Effector memory CD8-positive, alpha-beta T cell (primary cell): ENCODE results near the gene BTC.

Experiments used
- ATAC-seq: fragments of 150-1000 bp; cut with Tn5 transposase; replicated peaks from 2 replicates; pipeline ENCODE4 v1.10.0; 2021; ENCODE audit warnings: mild to moderate bottlenecking, moderate library complexity
- DNase-seq, 3 experiments: peaks; one replicate each; pipeline ENCODE4 v3.0.0; 2021
- H3K27ac Mint-ChIP-seq, 2 donors: one replicate each; pipeline ENCODE4 v1.8.0; 2022; ENCODE audit warnings: mild to moderate bottlenecking in 2 of 2, mixed read lengths in 2 of 2, moderate library complexity in 2 of 2
- H3K27me3 Mint-ChIP-seq, 2 donors: one replicate each; pipeline ENCODE4 v1.8.0; 2022; ENCODE audit warnings: mixed read lengths in 2 of 2
- H3K36me3 Mint-ChIP-seq: one replicate; pipeline ENCODE4 v1.8.0; 2022; ENCODE audit warnings: mild to moderate bottlenecking, moderate library complexity, mixed read lengths; ENCODE audit not compliant: insufficient read depth
- H3K4me1 Mint-ChIP-seq, 2 donors: one replicate each; pipeline ENCODE4 v1.8.0; 2022; ENCODE audit warnings: low read depth in 2 of 2, mixed read lengths in 2 of 2
- H3K4me3 Mint-ChIP-seq, 2 donors: one replicate each; pipeline ENCODE4 v1.8.0; 2022; ENCODE audit warnings: mild to moderate bottlenecking in 2 of 2, mixed read lengths in 2 of 2, moderate library complexity in 2 of 2
- H3K9me3 Mint-ChIP-seq, 2 donors: one replicate each; pipeline ENCODE4 v1.8.0; 2022; ENCODE audit warnings: mixed read lengths in 2 of 2

Gene BTC

DNA sequence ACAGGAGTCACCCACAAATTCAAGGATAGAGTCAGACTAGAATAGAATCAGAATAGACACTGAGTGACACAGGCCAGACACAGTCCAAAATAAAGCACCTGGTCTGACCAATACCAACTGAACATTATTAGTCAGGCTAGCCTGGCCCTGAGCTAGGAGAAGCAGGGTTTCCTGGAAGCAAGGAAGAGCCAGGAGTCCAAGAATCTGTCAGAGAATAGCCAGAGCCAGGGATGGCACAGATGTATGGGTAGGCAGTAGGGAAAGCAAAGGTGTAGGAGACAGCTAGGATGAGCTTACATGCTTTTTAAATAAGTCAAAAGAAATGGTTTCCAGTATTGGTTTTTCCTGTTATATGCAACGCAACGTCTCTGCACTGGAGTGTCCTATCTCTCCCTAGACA lies 3.7 kb downstream of the BTC start:
- DNase-seq (no peak), ATAC-seq (no peak)
- Mint-ChIP-seq H3K27ac (no peak overlapping the region), H3K4me1 (no peaks in the 10 kb centered on the region), H3K9me3 (peaks cover 3 to 5% of the 10 kb centered on the region in 2 donors), H3K36me3 (peaks cover 3% of the 10 kb centered on the region), H3K4me3 (no peak overlapping the region), H3K27me3 (peaks cover 22 to 35% of the 10 kb centered on the region in 2 donors)

DNA sequence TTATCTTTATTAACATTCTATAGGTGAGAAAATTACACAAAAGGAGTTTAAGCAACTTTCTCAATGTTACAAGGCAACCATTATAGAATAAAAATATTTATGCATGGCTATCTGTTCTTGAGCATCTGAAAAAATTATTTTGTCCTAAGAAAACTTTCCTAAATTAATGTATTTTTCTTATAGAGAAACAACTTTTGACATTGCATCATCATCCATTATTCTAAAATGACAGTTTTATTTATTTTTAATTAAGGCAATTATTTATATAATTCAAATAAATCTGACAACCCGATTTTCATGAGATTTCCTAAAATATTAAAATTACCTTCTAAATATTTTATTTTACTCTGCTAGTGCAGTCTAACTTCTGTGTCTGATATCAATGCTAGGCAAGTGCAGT lies 4.8 kb downstream of the BTC start:
- H3K27me3 Mint-ChIP-seq: peaks cover 15 to 25% of the 10 kb centered on the region in 2 donors
- DNase-seq: no peak
- ATAC-seq: no peak
- H3K27ac Mint-ChIP-seq: no peak overlapping the region
- no peak overlapping the region for H3K4me3 Mint-ChIP-seq
- peaks cover 3% of the 10 kb centered on the region for H3K36me3 Mint-ChIP-seq
- H3K4me1 Mint-ChIP-seq: no peaks in the 10 kb centered on the region
- peaks cover 3 to 7% of the 10 kb centered on the region in 2 donors for H3K9me3 Mint-ChIP-seq

DNA sequence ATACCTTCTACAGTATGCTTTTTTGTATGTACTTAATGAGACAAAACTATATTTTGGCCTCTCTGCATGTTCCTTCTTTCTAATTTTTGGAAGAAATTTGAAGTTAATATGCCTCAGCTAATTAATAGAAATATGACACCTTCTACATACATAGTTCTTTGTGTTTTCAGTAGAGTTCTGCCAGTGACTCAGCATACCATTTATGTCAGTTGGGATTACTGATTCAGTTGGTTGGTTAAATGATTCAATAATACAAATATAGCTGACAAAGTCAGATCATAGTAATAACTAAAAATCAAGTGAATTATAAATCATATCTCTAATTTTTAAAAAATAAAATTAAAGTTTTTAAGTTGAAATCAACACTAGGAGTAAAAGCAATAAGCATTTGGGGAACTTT lies 16.8 kb downstream of the BTC start:
- H3K4me1 Mint-ChIP-seq: no peaks in the 10 kb centered on the region
- no peaks in the 10 kb centered on the region for H3K36me3 Mint-ChIP-seq
- ATAC-seq: no peak
- no peak for DNase-seq
- H3K27me3 Mint-ChIP-seq: no peaks in the 10 kb centered on the region
- no peak overlapping the region for H3K4me3 Mint-ChIP-seq
- H3K9me3 Mint-ChIP-seq: peaks cover 3 to 6% of the 10 kb centered on the region in 2 donors
- H3K27ac Mint-ChIP-seq: no peak overlapping the region

DNA sequence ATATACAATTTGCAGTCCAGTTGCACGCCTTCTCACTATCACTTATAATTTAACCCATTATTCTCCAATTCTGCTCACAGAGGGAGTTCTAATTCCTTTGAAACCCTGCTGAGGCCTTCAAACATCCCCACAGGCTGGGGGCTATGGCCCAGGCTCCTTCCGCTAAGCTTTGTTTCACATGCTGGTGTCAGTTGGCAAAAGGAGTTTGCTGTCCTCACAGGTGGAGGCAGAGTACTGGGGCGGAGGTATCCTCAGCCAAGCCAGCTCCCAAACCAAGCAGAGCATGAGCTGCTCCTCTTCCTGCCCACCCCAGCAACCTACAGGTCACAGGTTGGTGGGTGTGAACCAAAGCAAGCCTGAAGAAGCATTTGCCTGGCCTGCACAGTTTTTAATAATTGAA lies 21.5 kb downstream of the BTC start:
- Mint-ChIP-seq H3K4me3 (no peak overlapping the region), H3K36me3 (no peaks in the 10 kb centered on the region), H3K27me3 (no peaks in the 10 kb centered on the region), H3K9me3 (peaks cover 0 to 1% of the 10 kb centered on the region in 2 donors), H3K27ac (no peak overlapping the region), H3K4me1 (no peaks in the 10 kb centered on the region)
- DNase-seq: no peak
- ATAC-seq: no peak

DNA sequence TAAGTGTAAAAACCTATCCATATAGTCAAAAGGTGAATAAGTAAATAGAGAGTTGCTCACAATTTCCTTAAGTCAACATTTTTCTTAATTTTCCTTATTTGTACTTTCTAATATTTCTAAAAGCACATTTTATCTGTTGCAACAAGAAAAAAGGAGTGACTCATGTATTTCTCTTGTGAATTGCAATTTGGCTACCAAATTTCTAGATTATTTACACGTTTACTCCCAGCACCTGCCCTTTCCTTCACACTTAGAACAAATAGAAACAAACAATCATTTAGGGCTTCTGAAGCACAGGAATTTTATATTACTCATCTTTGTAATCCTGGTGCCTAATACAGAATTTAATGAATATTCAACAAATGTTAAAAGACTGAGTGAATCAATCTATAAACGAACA lies 22.2 kb downstream of the BTC start:
- Mint-ChIP-seq H3K27me3 (no peaks in the 10 kb centered on the region), H3K9me3 (peaks cover 0 to 1% of the 10 kb centered on the region in 2 donors), H3K36me3 (no peaks in the 10 kb centered on the region), H3K4me3 (no peak overlapping the region), H3K4me1 (no peaks in the 10 kb centered on the region), H3K27ac (no peak overlapping the region)
- ATAC-seq: no peak
- DNase-seq: no peak

DNA sequence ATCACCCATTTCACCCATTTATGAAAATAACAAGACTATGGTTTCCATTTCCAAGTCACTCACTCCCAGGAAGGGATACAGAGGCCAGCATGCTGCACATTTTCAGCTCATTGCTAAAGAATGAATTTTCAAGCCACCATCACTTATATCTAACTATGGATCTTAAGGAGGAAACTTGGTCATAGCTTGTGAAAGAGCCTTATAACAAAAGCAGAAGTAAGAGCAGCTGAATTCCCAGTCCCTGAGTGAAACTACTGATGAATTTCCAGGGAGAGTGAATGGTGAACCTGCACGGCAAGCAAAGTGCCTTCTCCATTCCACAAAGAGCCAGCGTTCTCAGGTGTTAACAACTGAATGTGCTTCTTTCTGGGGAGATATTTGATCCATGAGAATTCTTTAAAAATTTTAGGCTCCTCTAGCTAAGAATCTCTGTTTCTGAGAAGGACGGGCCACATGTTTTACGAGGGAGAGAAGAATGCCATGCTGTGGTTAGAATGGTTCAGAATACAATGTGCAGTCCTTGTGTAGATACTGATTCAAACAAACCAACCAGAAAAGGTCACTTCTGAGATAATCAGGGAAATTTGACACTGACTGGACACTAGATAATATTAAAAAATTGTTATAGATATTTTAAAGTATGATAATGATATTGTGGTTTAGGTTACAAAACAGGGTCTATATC lies 24.0 kb downstream of the BTC start:
- peaks cover 0 to 1% of the 10 kb centered on the region in 2 donors for H3K9me3 Mint-ChIP-seq
- DNase-seq (no peak), ATAC-seq (no peak)
- H3K27ac Mint-ChIP-seq: no peak overlapping the region
- no peak overlapping the region for H3K4me3 Mint-ChIP-seq
- no peaks in the 10 kb centered on the region for H3K4me1 Mint-ChIP-seq
- H3K27me3 Mint-ChIP-seq: no peaks in the 10 kb centered on the region
- no peaks in the 10 kb centered on the region for H3K36me3 Mint-ChIP-seq

DNA sequence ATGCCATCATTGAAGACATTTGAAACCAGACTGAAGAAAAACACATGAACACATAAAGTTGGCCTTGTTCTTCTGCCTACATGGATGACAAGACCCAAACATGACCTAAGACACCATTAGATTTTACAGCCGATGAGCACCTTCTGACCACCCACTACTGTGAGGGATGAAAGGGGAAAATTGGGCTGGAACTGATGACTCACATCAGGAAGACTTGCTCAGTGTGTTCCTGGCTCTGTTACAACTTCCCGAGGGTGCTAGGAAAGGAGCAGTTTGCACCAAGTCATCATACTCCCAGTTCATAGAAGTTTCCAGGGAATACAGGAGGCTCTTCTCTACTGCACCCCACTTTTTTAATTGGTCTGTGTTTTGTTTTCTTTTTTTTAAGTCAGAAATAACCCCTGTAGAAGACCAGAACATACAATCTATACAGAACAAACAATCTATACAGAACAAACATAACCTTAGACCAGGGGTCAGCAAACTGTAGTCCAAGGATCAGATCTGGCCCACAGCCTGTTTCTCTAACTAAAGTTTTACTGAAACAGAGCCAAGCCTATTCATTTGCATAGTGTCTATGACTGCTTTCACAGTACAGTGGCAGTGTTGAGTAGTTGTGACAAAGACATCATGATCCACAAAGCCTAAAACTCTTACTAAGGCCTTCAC lies 25.3 kb downstream of the BTC start:
- Mint-ChIP-seq H3K36me3 (no peaks in the 10 kb centered on the region), H3K9me3 (peaks cover 0 to 1% of the 10 kb centered on the region in 2 donors), H3K27me3 (no peaks in the 10 kb centered on the region), H3K4me3 (no peak overlapping the region), H3K27ac (no peak overlapping the region), H3K4me1 (no peaks in the 10 kb centered on the region)
- ATAC-seq (no peak), DNase-seq (no peak)

DNA sequence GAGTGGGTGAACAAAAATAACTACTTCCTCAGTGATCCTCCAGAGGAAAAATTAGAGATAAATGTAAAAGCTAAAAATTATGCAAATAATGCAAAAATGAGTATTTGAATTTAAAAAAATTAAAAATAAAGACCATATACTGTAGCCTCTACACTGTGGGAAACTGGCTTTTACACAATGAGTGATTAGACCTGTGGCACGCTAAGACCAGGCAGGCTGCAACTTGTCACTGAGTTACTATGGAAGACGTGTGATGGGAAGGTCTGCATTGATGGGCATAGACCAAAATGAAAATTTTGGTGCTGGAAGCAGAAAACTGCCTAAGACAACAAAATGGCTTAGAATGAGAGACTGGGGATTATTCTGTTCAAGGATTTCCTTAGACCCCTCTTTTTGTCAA lies 30.2 kb downstream of the BTC start:
- H3K27me3 Mint-ChIP-seq: no peaks in the 10 kb centered on the region
- ATAC-seq (no peak), DNase-seq (no peak)
- H3K9me3 Mint-ChIP-seq: no peaks in the 10 kb centered on the region
- no peaks in the 10 kb centered on the region for H3K36me3 Mint-ChIP-seq
- H3K4me1 Mint-ChIP-seq: no peaks in the 10 kb centered on the region
- H3K4me3 Mint-ChIP-seq: no peak overlapping the region
- no peak overlapping the region for H3K27ac Mint-ChIP-seq

DNA sequence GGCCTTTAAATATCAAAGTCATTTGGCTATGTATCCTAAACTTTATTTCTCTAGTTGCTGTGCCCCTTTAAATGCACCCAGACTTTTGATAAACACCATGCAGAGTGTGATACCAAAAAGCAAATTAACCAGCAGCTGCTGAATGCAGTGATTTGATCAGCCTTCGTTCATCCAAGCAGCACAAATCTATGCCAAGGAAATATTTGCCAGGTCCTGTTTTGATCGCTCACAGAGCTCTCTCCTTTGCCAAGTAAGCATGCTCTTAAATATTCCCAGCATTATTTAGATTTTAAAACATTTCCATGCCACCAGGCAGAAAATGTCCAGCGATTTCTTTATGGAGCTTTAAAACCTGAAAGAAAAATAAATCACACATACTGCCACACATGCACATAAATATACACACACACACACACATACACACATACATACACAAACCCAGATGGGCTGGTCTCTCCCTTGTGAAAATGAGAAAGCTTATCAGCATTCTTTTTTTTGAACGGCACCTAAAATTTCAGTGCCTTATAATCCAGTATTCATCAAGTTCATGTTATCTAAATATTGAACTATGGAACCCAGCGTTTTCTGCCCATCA lies 35.7 kb downstream of the BTC start:
- H3K9me3 Mint-ChIP-seq: peaks cover 0 to 4% of the 10 kb centered on the region in 2 donors
- H3K36me3 Mint-ChIP-seq: no peaks in the 10 kb centered on the region
- ATAC-seq (no peak), DNase-seq (no peak)
- H3K27me3 Mint-ChIP-seq: no peaks in the 10 kb centered on the region
- no peaks in the 10 kb centered on the region for H3K4me1 Mint-ChIP-seq
- H3K27ac Mint-ChIP-seq: no peak overlapping the region
- no peak overlapping the region for H3K4me3 Mint-ChIP-seq

DNA sequence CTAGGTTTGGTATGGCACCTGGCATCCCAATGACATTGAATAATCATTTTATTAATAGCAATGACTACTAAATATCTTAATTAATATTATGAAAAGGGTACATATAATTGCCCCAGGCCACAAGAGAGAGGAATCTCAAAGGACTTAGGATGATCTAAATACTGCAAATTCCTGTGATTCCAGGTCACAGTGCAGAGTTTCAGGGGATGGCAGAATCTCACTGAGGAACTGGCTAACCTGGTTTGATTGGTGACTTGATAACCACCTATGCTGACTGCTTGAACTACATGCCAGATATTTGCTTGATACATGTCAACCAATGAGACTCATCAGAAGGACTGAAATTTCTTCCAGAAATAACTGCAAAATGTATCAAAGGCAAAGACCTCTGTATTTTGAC lies 37.2 kb downstream of the BTC start:
- ATAC-seq: no peak
- Mint-ChIP-seq H3K27ac (no peak overlapping the region), H3K4me3 (no peak overlapping the region), H3K9me3 (peaks cover 0 to 4% of the 10 kb centered on the region in 2 donors), H3K4me1 (no peaks in the 10 kb centered on the region), H3K36me3 (no peaks in the 10 kb centered on the region), H3K27me3 (no peaks in the 10 kb centered on the region)
- DNase-seq: no peak

DNA sequence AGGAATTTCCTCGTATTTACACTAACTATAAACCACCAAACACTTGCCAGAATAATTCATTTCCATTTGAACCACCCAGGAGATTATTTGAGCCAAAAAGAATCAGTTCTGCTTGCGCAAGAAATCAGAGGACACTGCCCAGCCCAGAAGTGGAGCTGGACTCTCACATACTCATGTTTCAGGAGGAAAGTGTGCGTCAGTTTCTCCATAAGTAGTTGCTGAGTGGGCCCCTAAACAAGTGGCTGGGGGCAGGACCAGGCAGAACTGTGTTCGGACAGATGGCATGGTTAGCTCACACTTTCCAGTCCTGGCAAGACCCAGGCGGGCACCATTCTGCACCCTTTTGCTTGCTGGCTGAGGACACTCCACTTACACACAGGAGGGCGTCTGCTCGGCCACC lies 38.8 kb downstream of the BTC start:
- DNase-seq (no peak), ATAC-seq (no peak)
- no peak overlapping the region for H3K27ac Mint-ChIP-seq
- H3K27me3 Mint-ChIP-seq: no peaks in the 10 kb centered on the region
- H3K4me3 Mint-ChIP-seq: no peak overlapping the region
- H3K4me1 Mint-ChIP-seq: no peaks in the 10 kb centered on the region
- H3K36me3 Mint-ChIP-seq: no peaks in the 10 kb centered on the region
- peaks cover 0 to 4% of the 10 kb centered on the region in 2 donors for H3K9me3 Mint-ChIP-seq

DNA sequence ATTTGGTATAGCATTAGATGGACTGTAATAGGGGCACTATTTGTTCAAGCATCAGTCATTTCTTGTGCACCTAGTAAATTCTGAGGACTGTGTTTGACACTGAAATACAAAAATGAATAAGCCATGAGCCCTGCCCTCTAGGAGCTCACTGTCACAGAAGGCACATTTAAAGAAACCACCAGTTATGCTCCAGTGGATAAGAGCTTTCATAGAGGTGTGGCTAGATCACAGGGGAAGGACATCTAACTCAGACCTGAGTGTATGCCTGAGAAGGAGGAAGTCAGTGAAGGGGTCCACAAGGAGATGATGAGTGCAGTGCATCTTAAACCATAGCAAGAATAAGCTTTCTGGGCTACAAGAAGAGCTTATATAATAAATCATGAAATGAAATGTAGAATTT lies 40.1 kb downstream of the BTC start:
- no peak overlapping the region for H3K27ac Mint-ChIP-seq
- H3K27me3 Mint-ChIP-seq: no peaks in the 10 kb centered on the region
- no peak for ATAC-seq
- peaks cover 0 to 4% of the 10 kb centered on the region in 2 donors for H3K9me3 Mint-ChIP-seq
- DNase-seq: no peak
- no peaks in the 10 kb centered on the region for H3K36me3 Mint-ChIP-seq
- H3K4me1 Mint-ChIP-seq: no peaks in the 10 kb centered on the region
- no peak overlapping the region for H3K4me3 Mint-ChIP-seq

DNA sequence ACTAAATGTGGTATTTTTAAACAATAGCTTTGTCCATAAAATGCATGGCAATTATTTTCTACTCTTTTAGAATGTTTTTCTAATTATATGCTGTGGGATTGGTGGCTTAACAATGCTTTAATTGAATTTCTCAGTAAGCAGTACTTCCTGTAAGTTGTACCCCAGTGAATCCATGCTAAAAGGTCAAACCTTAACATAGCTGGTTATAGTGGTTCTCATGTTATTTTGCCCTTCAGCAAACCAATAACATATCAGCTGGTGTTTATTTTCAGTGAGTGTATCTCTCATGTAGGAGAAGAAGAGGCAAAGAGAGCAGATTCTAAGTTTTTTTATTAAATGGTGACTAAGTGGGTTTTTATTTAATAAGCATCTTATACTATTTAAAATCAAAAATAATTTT lies 41.5 kb downstream of the BTC start:
- no peak for DNase-seq
- H3K4me1 Mint-ChIP-seq: no peaks in the 10 kb centered on the region
- no peak for ATAC-seq
- no peaks in the 10 kb centered on the region for H3K27me3 Mint-ChIP-seq
- H3K9me3 Mint-ChIP-seq: peaks cover 0 to 4% of the 10 kb centered on the region in 2 donors
- H3K36me3 Mint-ChIP-seq: no peaks in the 10 kb centered on the region
- no peak overlapping the region for H3K4me3 Mint-ChIP-seq
- no peak overlapping the region for H3K27ac Mint-ChIP-seq

DNA sequence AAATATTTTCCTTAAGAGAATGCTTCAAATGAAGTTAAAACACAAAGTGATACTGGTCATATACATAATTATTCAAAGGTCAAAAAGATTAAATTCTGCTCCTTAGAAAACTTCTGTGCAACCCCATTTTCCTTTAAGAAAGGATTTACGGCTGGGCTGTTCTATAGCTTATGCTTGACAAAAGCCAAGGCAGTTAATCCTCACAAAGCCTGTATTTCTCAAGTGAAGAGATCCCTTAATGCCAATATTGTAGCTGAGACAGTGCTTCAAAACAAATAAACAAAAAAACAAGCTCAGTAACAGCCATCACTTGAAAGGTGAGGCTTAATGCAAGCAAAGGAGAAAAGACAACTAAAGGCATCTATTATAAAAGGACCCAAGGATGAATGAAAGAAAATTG lies 42.5 kb downstream of the BTC start:
- Mint-ChIP-seq H3K4me1 (no peaks in the 10 kb centered on the region), H3K4me3 (no peak overlapping the region), H3K27ac (no peak overlapping the region), H3K9me3 (peaks cover 0 to 5% of the 10 kb centered on the region in 2 donors), H3K36me3 (no peaks in the 10 kb centered on the region), H3K27me3 (no peaks in the 10 kb centered on the region)
- ATAC-seq (no peak), DNase-seq (no peak)
